GM23338 (cell line): Measurements from ENCODE around the gene RASSF1. TPM values are rescaled to one million over a fixed set of nuclear protein-coding genes. Genes with fewer than 3 reads are reported as not detected.

ENCODE experiments used
- ATAC-seq: fragments of 200-7000 bp; cut with Tn5 transposase; 3 replicates; pipeline ENCODE4 v1.9.1; 2020
- DNase-seq: peaks from one replicate; pipeline ENCODE4 v3.0.0-alpha.2; 2015; ENCODE audit warnings: low spot score
- H2AFZ ChIP-seq: fragments of 200-600 bp; sonication (generic); 2 replicates; pipeline ENCODE4 v1.8.0; 2016; ENCODE audit warnings: antibody characterized with exemption, mild to moderate bottlenecking, moderate library complexity
- H3F3A ChIP-seq: fragments of 200-600 bp; sonication (generic); replicated peaks from 2 replicates; pipeline ENCODE4 v1.8.0; 2017; ENCODE audit warnings: antibody characterized with exemption, mixed run types, low read depth
- H3K27ac ChIP-seq: fragments of 200-600 bp; sonication (generic); 2 replicates; pipeline ENCODE4 v1.6.1; 2016; ENCODE audit warnings: low read depth
- H3K27me3 ChIP-seq: fragments of 200-600 bp; sonication (generic); 2 replicates; pipeline ENCODE4 v1.8.0; 2016; ENCODE audit warnings: mild to moderate bottlenecking, mixed run types, moderate library complexity; ENCODE audit not compliant: insufficient read depth
- H3K36me3 ChIP-seq: fragments of 200-600 bp; sonication (generic); 2 replicates; pipeline ENCODE4 v1.8.0; 2016; ENCODE audit warnings: mild to moderate bottlenecking; ENCODE audit not compliant: insufficient read depth
- H3K4me1 ChIP-seq: fragments of 200-600 bp; sonication (generic); 2 replicates; pipeline ENCODE4 v1.8.0; 2016; ENCODE audit warnings: mild to moderate bottlenecking, moderate library complexity; ENCODE audit not compliant: insufficient read depth
- H3K4me2 ChIP-seq: fragments of 200-600 bp; sonication (generic); 2 replicates; pipeline ENCODE4 v1.7.1; 2017; ENCODE audit warnings: mixed run types
- H3K4me3 ChIP-seq: fragments of 200-600 bp; sonication (generic); 2 replicates; pipeline ENCODE4 v1.6.1; 2016; ENCODE audit warnings: mixed run types
- H3K79me2 ChIP-seq: fragments of 200-600 bp; sonication (generic); replicated peaks from 2 replicates; pipeline ENCODE4 v1.8.0; 2017; ENCODE audit warnings: mild to moderate bottlenecking; ENCODE audit not compliant: insufficient read depth
- H3K9me2 ChIP-seq: fragments of 200-600 bp; sonication (generic); 2 replicates; pipeline ENCODE4 v1.8.0; 2017; ENCODE audit not compliant: insufficient read depth
- H4K20me1 ChIP-seq: fragments of 200-600 bp; sonication (generic); replicated peaks from 2 replicates; pipeline ENCODE4 v1.8.0; 2017; ENCODE audit warnings: mild to moderate bottlenecking; ENCODE audit not compliant: insufficient read depth
- H3K27ac Mint-ChIP-seq: 2 replicates; pipeline ENCODE4 v1.8.0; 2020; ENCODE audit warnings: inconsistent platforms, mild to moderate bottlenecking, moderate library complexity, mixed read lengths
- H3K27me3 Mint-ChIP-seq: 3 replicates; pipeline ENCODE4 v1.8.0; 2022; ENCODE audit warnings: low read depth, mild to moderate bottlenecking, moderate library complexity, mixed read lengths, inconsistent platforms; ENCODE audit not compliant: insufficient read depth, poor library complexity
- H3K36me3 Mint-ChIP-seq: 3 replicates; pipeline ENCODE4 v1.8.0; 2021; ENCODE audit warnings: low read depth, mild to moderate bottlenecking, inconsistent platforms, moderate library complexity, mixed read lengths
- H3K4me1 Mint-ChIP-seq: 3 replicates; pipeline ENCODE4 v1.8.0; 2020; ENCODE audit warnings: mild to moderate bottlenecking, inconsistent platforms, mixed read lengths
- H3K4me3 Mint-ChIP-seq: 3 replicates; pipeline ENCODE4 v1.8.0; 2021; ENCODE audit warnings: moderate library complexity, mild to moderate bottlenecking, inconsistent platforms, mixed read lengths
- H3K9me3 Mint-ChIP-seq: 3 replicates; pipeline ENCODE4 v1.8.0; 2020; ENCODE audit warnings: moderate library complexity, mild to moderate bottlenecking, inconsistent platforms, mixed read lengths
- CREB1 ChIP-seq: fragments of 250-450 bp; sonication (Bioruptor Pico); IDR thresholded peaks from 2 replicates; pipeline ENCODE4 v1.5.0; 2020; ENCODE audit warnings: low read depth, mild to moderate bottlenecking, moderate library complexity
- CTCF ChIP-seq, 2 experiments: fragments of 200-600 bp in 1 of 2; sonication (generic) in 1 of 2; conservative IDR thresholded peaks; 2 replicates each; pipeline versions ENCODE4 v1.5.1 to v1.6.1; 2016 to 2017; ENCODE audit warnings: antibody characterized with exemption in 2 of 2, low read depth in 2 of 2, mild to moderate bottlenecking in 2 of 2, moderate library complexity in 1 of 2
- ETS1 ChIP-seq: IDR thresholded peaks from 2 replicates; pipeline ENCODE4 v1.6.1; 2016; ENCODE audit warnings: antibody characterized with exemption
- EZH2 ChIP-seq: fragments of 200-600 bp; sonication (generic); IDR thresholded peaks from one replicate; pipeline ENCODE4 v1.8.0; 2017; ENCODE audit warnings: antibody characterized with exemption, mild to moderate bottlenecking, low read depth; ENCODE audit not compliant: unreplicated experiment
- EZH2phosphoT487 ChIP-seq: fragments of 200-600 bp; sonication (generic); IDR thresholded peaks from one replicate; pipeline ENCODE4 v1.8.1; 2018; ENCODE audit warnings: antibody characterized with exemption; ENCODE audit not compliant: unreplicated experiment
- JUNB ChIP-seq: IDR thresholded peaks from one replicate; pipeline ENCODE4 v1.6.1; 2016; ENCODE audit warnings: antibody characterized with exemption; ENCODE audit not compliant: unreplicated experiment
- NANOG ChIP-seq: IDR thresholded peaks from 2 replicates; pipeline ENCODE4 v1.6.1; 2016; ENCODE audit warnings: antibody characterized with exemption, borderline replicate concordance
- POLR2AphosphoS5 ChIP-seq: IDR thresholded peaks from 2 replicates; pipeline ENCODE4 v1.6.1; 2016; ENCODE audit warnings: antibody characterized with exemption, low read depth
- REST ChIP-seq: IDR thresholded peaks from one replicate; pipeline ENCODE4 v1.6.1; 2018; ENCODE audit warnings: antibody characterized with exemption; ENCODE audit not compliant: unreplicated experiment
- STAT1 ChIP-seq: IDR thresholded peaks from one replicate; pipeline ENCODE4 v1.6.1; 2016; ENCODE audit warnings: antibody characterized with exemption; ENCODE audit not compliant: unreplicated experiment
- ZNF114 ChIP-seq: fragments of 250-450 bp; sonication (Bioruptor Pico); IDR thresholded peaks from 2 replicates; pipeline ENCODE4 v1.5.0; 2020; ENCODE audit warnings: mild to moderate bottlenecking, moderate library complexity
- ZNF462 ChIP-seq: fragments of 250-450 bp; sonication (Bioruptor Pico); IDR thresholded peaks from 2 replicates; pipeline ENCODE4 v1.5.0; 2020; ENCODE audit warnings: mild to moderate bottlenecking, moderate library complexity
- polyA plus RNA-seq: library from polyadenylated mRNA; unstranded; fragments of >200 nt; fragmentation: Nextera tagmentation; extraction: Ambion mirVana; gene quantifications from 2 replicates; pipeline ENCODE4 v1.2.1, GENCODE V29; 2016
- total RNA-seq: library from RNA; depleted of rRNA; stranded (reverse); fragments of >200 nt; shearing (Covaris generic); gene quantifications from 2 replicates; pipeline ENCODE4 v1.2.3, GENCODE V29; 2014

Gene RASSF1
- total and polyA plus RNA-seq, 2 experiments from 2014 or later: 9.6 to 15.7 TPM

GRCh38 chr3:50297384-50297775 lies 43.3 kb downstream of the RASSF1 start (continued):
- TF ChIP-seq EZH2phosphoT487 (no peak), JUNB (no peak), NANOG (no peak), CTCF (conservative IDR thresholded peaks at IDR 0.05; ENCODE audit: low read depth in 2 of 2) (no peak), EZH2 (no peak), CREB1 (no peak), STAT1 (no peak)

- H3K4me1 Mint-ChIP-seq: peaks cover 20% of the 10 kb centered on the region
- ATAC-seq (no peak), DNase-seq (no peak)
- no peak overlapping the region for H2AFZ ChIP-seq
- peaks cover 25% of the 10 kb centered on the region for H3K27me3 Mint-ChIP-seq
- peaks cover 9% of the 10 kb centered on the region for H3F3A ChIP-seq
- H3K27me3 ChIP-seq: no peaks in the 10 kb centered on the region
- H3K9me3 Mint-ChIP-seq: no peaks in the 10 kb centered on the region
- H3K4me2 ChIP-seq: no peak overlapping the region
- H3K27ac ChIP-seq: no peak overlapping the region
- no peaks in the 10 kb centered on the region for H3K9me2 ChIP-seq
- no peak overlapping the region for H3K4me3 Mint-ChIP-seq
- H3K36me3 ChIP-seq: no peaks in the 10 kb centered on the region
- H3K27ac Mint-ChIP-seq: no peak overlapping the region
- no peaks in the 10 kb centered on the region for H4K20me1 ChIP-seq
- H3K4me3 ChIP-seq: no peak overlapping the region
- peaks cover 1% of the 10 kb centered on the region for H3K79me2 ChIP-seq
- peaks cover 16% of the 10 kb centered on the region for H3K4me1 ChIP-seq
- H3K36me3 Mint-ChIP-seq: no peaks in the 10 kb centered on the region
- TF ChIP-seq NANOG: no peak
- TF ChIP-seq JUNB: no peak
- no peak for TF ChIP-seq STAT1
- no peak for TF ChIP-seq EZH2
- no peak for TF ChIP-seq ZNF114 (CRISPR knock-in tag)
- TF ChIP-seq CREB1: no peak
- no peak for TF ChIP-seq ETS1
- TF ChIP-seq POLR2AphosphoS5: no peak
- no peak for TF ChIP-seq EZH2phosphoT487
- no peak for TF ChIP-seq REST
- TF ChIP-seq ZNF462 (CRISPR knock-in tag): no peak
These were observed 43.8 kb downstream of the RASSF1 start for GRCh38 chr3:50296721-50297383.
